Stimulated activated CD4-positive, alpha-beta T cell treated with anti-CD3 and anti-CD28 coated beads, TNF-alpha, amount 100 ng/mL, for 24 hours (primary cell): ENCODE data around the gene LINGO3.
"Not testable (repeated sequence)": the region's sequence is repeated elsewhere in the genome, so short reads cannot be mapped to it uniquely, and the experiment has no call there.

Experiments
- DNase-seq, 3 experiments: peaks; one replicate each; pipeline ENCODE4 v3.0.0-alpha.2; 2020; ENCODE audit warnings: low read depth in 3 of 3

Gene LINGO3

GRCh38 chr19:2308114-2308556, at the start of gene LINGO3:
Gene LINGO3, minus strand, starts transcription at chr19:2308154. Its CDS starts 16,378 bp downstream, at chr19:2291776.
- DNase-seq, result no peak

- no peak for DNase-seq
These were observed 48.2 kb upstream of the LINGO3 start for GRCh38 chr19:2356036-2356646.

- DNase-seq, result no peak
These were observed 47.4 kb upstream of the LINGO3 start for GRCh38 chr19:2355168-2356035.

GRCh38 chr19:2354670-2355069, 46.7 kb upstream of the LINGO3 start:
- no peak for DNase-seq

- no peak for DNase-seq
These were observed 46.1 kb upstream of the LINGO3 start for GRCh38 chr19:2353887-2354592.

- no peak for DNase-seq
These were observed 45.4 kb upstream of the LINGO3 start for GRCh38 chr19:2353159-2353886.

DNA sequence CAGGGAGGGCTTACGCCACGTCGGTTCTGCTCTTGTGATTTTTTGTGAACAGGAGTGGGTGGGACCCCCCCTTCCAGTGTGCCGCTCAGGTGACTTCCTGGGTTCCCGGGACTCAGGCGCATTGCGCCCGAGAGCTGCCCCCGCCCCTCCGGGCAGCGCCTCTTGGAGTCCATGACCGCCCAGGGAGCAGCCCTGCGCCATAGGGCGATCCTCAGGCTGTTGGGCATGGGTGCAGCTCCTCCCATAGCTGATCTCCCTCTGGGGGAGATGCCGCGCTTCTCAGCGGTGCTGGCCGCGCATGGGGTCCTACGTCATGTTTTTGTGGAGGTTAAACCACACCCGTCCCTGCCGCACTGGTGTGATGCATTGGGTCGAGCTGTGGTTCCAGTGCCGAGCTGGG, 44.2 kb upstream of the LINGO3 start:
- no peak for DNase-seq

DNA sequence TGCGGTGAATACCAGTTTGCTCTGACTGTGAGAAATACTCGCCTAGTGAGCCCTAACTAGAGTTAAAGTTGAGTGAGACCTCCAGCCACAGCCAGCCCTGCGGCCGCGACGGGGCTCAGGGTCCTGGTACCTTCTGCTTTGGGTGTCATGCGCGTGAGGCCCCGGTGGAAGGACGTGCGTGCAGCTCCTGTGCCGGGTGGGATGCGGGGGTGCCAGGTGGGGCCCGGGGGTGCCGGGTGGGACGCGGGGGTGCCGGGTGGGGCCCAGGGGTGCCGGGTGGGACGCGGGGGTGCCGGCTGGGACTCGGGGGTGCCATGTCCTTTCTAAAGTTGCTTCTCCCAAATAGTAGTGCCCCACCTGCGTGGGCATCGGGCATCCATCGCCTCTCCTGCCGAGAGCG, 43.6 kb upstream of the LINGO3 start:
- DNase-seq, result no peak

GRCh38 chr19:2350656-2351055, 42.7 kb upstream of the LINGO3 start:
- no peak for DNase-seq

GRCh38 chr19:2349818-2350217, 41.9 kb upstream of the LINGO3 start:
- DNase-seq, result not testable (repeated sequence)

DNA sequence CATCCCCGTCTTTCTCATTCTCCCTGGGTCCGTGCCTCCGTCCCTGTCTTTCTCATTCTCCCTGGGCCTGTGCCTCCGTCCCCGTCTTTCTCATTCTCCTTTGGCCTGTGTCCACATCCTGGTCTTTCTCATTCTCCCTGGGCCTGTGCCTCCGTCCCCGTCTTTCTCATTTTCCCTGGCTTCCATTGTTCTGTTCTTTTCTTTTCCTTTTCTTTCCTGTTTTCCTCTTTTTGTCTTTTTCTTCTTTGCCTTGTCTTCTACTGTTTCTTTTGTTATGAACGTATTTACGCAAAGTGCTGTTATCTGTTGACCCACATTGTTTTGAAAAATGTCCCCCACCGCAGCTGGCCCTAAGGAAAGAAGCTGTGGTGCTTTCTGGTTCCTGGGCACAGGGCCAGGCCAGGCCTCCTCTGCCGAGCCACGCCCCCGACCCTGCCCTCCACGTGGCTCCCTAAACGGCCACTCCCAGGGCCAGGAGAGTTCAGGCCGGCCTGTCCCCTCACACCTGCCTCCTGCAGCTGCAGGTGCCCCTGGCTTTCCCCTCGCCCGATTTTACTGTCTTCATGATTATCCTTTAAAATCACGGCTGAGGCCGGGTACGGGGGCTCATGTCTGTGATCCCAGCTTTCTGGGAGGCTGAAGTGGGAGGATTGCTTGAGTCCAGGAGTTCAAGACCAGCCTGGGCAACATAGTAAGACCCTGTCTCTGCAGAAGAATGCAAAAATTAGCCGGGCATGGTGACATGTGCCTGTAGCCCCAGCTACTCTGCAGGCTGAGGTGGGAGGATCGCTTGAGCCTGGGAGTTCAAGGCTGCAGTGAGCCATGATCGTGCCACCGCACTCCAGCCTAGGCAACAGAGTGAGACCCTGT, 38.1 kb upstream of the LINGO3 start:
- no peak for DNase-seq

DNA sequence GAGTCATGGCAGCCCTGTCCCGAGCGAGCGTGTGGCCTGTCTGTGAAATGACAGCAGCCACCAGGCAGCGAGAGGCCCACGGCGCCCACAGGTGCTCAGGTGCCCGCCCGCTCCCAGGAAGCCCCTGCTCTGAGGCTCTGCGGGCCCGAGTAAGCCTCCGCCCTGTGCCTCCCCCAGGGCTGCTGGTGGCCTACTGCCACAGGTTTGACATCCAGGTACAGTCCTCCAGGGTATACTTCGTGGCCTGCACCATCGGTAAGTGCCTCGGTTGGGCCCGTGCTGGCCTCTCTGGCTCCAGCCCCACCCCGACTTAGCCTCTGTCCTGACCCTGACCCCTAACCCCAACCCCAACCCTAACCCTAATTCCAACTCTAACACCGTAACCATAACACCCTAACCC, 37.1 kb upstream of the LINGO3 start:
- no peak for DNase-seq

- DNase-seq, result no peak
These were observed 36.5 kb upstream of the LINGO3 start for GRCh38 chr19:2344381-2344870.

GRCh38 chr19:2343289-2343982, 35.5 kb upstream of the LINGO3 start:
- no peak for DNase-seq

DNA sequence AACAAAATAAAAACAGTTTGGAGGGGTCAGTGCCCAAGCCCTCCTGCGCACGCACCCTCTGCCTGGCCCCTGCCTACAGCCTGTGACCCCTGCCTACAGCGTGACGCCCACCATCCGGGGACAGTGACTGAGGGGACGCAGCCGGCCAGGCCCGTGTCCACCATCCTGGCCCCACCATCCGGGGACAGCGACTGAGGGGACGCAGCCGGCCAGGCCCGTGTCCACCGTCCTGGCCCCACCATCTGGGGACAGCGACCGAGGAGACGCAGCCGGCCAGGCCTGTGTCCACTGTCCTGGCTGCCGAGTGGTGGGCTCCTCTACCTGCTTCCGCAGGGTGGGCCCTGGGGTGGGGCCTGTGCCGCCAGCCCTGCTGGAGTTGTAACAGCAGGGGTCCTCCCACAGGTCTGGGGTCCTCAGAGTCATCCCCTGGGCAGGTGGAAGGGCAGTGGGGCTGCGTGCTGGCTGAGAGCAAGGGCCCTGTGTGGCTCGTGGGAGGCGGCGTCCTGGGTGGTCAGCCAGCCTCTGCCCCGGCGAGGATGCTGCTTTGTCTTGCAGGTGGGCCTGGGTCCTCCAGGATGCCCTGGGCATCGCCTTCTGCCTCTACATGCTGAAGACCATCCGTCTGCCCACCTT, 34.8 kb upstream of the LINGO3 start:
- no peak for DNase-seq

- no peak for DNase-seq
These were observed 34.0 kb upstream of the LINGO3 start for GRCh38 chr19:2341982-2342381.

- DNase-seq, result no peak
These were observed 33.3 kb upstream of the LINGO3 start for GRCh38 chr19:2341244-2341751.

DNA sequence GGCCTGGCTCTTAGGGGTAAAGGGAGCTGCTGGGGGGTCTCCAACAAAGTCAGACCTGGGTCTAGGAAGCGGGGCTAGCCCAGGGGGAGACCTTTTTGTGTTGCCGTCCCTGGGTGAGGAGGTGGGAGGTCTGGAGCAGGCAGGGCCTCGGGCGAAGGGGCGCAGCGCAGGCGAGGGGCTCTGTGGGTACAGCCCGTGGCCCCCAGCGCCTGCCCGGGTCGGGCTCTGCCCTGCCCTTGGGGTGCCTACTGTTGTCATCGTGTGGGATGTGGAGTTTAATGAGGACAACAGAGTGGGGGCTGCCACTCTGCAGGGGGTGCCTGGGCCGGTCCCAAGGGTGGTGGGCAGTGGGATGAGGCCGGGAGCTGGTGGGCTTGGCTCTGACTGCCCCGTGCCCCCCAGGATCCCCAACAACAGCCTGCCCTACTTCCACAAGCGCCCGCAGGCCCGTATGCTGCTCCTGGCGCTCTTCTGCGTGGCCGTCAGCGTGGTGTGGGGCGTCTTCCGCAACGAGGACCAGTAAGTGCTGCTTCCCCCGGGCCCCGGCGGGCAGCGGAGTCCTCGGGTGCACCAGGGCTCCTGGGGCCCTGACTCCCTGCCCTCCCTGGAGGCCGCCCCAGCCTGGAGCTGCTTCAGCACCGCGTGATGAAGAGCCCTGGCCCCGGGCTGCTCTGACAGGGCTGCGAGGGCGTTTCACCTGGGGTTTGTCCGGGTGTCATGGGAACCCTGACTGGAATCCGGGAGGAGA, 32.7 kb upstream of the LINGO3 start:
- no peak for DNase-seq
